Activated T-helper 17 cell treated with anti-CD3 and anti-CD28 coated beads, Interleukin-2, amount 50 U/mL, for 72 hours (primary cell): ENCODE data around the gene CCSAP. TPM values are rescaled to one million over a fixed set of nuclear protein-coding genes. Genes with fewer than 3 reads are reported as not detected.

Experiments used
- ATAC-seq: fragments of 150-1000 bp; cut with Tn5 transposase; replicated peaks from 2 replicates; pipeline ENCODE4 v1.10.0; 2021; ENCODE audit warnings: mild to moderate bottlenecking, moderate library complexity
- H3K27ac Mint-ChIP-seq: one replicate; pipeline ENCODE4 v1.8.0; 2022; ENCODE audit warnings: mixed read lengths
- H3K27me3 Mint-ChIP-seq: one replicate; pipeline ENCODE4 v1.8.0; 2022; ENCODE audit warnings: mixed read lengths
- H3K36me3 Mint-ChIP-seq: one replicate; pipeline ENCODE4 v1.8.0; 2022; ENCODE audit warnings: low read depth, mild to moderate bottlenecking, mixed read lengths
- H3K4me1 Mint-ChIP-seq: one replicate; pipeline ENCODE4 v1.8.0; 2022; ENCODE audit warnings: mixed read lengths
- H3K4me3 Mint-ChIP-seq: one replicate; pipeline ENCODE4 v1.8.0; 2022; ENCODE audit warnings: mild to moderate bottlenecking, mixed read lengths
- H3K9me3 Mint-ChIP-seq: one replicate; pipeline ENCODE4 v1.8.0; 2022; ENCODE audit warnings: mixed read lengths
- total RNA-seq, 2 donors: library from RNA; stranded (reverse); gene quantifications; one replicate each; pipeline ENCODE4 v1.2.3, GENCODE V29; 2022

CCSAP gene
- total RNA-seq, 2 donors from 2014 or later: 10.1 to 32.7 TPM

- no peaks in the 10 kb centered on the region for H3K4me1 Mint-ChIP-seq
- H3K36me3 Mint-ChIP-seq: no peaks in the 10 kb centered on the region
- peaks cover 9% of the 10 kb centered on the region for H3K27me3 Mint-ChIP-seq
- no peak for ATAC-seq
- no peaks in the 10 kb centered on the region for H3K9me3 Mint-ChIP-seq
- no peak overlapping the region for H3K4me3 Mint-ChIP-seq
- no peak overlapping the region for H3K27ac Mint-ChIP-seq
These were observed 31.6 kb upstream of the CCSAP start for GRCh38 chr1:229374485-229374884.

DNA sequence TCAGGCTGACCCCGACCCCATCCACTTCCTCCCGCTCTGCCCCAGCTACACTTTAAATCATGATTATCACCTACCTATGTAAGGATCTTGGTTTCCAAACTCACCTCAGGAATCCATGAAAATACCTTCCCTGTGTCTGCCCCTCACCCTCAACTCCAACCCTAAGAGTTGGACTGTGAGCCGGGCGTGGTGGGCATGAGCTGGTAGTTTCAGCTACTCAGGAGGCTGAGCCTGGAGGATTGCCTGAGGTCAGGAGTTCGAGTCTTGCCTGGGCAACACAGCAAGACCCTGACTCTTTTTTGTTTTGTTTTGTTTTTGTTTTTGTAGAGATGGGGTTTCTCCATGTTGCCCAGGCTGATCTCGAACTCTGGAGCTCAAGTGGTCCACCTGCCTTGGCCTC lies 30.5 kb upstream of the CCSAP start:
- Mint-ChIP-seq H3K9me3 (no peaks in the 10 kb centered on the region), H3K4me3 (no peak overlapping the region), H3K4me1 (no peaks in the 10 kb centered on the region), H3K27me3 (peaks cover 9% of the 10 kb centered on the region), H3K36me3 (no peaks in the 10 kb centered on the region), H3K27ac (no peak overlapping the region)
- no peak for ATAC-seq

DNA sequence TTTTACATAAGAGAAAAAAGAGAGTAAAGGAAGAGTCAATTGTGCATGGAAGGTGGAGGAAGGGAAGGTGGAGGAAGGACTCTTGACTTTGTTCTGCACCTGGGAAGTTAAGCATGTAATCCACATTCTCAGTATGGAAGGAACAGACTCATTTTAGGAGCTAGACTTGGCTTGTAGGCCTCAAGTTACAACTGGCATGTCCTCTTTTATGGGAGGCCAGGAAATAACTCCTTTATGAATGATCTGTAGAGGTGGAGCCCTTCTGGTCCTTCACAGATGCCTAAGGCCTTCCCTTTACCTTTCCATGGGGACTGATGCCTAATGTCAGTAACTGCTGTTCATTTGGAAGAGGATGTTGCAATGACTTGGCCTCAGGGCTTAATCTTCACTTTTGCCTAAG lies 29.4 kb upstream of the CCSAP start:
- H3K27ac Mint-ChIP-seq: no peak overlapping the region
- H3K9me3 Mint-ChIP-seq: no peaks in the 10 kb centered on the region
- no peaks in the 10 kb centered on the region for H3K4me1 Mint-ChIP-seq
- no peak for ATAC-seq
- peaks cover 9% of the 10 kb centered on the region for H3K27me3 Mint-ChIP-seq
- no peaks in the 10 kb centered on the region for H3K36me3 Mint-ChIP-seq
- no peak overlapping the region for H3K4me3 Mint-ChIP-seq

GRCh38 chr1:229371624-229372023 lies 28.8 kb upstream of the CCSAP start:
- no peak for ATAC-seq
- Mint-ChIP-seq H3K4me3 (no peak overlapping the region), H3K36me3 (no peaks in the 10 kb centered on the region), H3K27me3 (peaks cover 9% of the 10 kb centered on the region), H3K27ac (no peak overlapping the region), H3K4me1 (no peaks in the 10 kb centered on the region), H3K9me3 (no peaks in the 10 kb centered on the region)

GRCh38 chr1:229370601-229371021 lies 27.8 kb upstream of the CCSAP start:
- Mint-ChIP-seq H3K36me3 (no peaks in the 10 kb centered on the region), H3K27me3 (peaks cover 5% of the 10 kb centered on the region), H3K27ac (no peak overlapping the region), H3K4me3 (no peak overlapping the region), H3K4me1 (no peaks in the 10 kb centered on the region), H3K9me3 (no peaks in the 10 kb centered on the region)
- no peak for ATAC-seq

DNA sequence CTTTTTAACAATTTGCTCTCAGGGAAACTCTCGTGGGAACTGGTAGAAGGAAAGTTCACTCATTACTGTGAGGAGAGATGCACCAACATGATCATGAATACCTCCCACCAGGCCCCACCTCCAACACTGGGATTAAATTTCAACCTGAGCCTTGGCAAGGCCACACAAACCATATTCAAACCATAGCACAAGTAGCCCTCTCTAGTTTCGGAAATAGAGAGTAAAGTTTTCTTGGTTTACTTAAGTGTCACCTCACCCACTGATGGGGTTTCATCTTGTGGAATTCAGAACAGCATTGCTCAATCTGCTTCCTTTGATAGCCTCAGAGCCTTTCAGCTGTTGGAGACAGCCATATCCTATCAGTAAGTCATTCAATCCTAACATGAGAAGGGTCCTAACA lies 25.5 kb upstream of the CCSAP start:
- no peak for ATAC-seq
- no peaks in the 10 kb centered on the region for H3K4me1 Mint-ChIP-seq
- H3K36me3 Mint-ChIP-seq: no peaks in the 10 kb centered on the region
- H3K9me3 Mint-ChIP-seq: no peaks in the 10 kb centered on the region
- peaks cover 16% of the 10 kb centered on the region for H3K27me3 Mint-ChIP-seq
- no peak overlapping the region for H3K4me3 Mint-ChIP-seq
- H3K27ac Mint-ChIP-seq: no peak overlapping the region

DNA sequence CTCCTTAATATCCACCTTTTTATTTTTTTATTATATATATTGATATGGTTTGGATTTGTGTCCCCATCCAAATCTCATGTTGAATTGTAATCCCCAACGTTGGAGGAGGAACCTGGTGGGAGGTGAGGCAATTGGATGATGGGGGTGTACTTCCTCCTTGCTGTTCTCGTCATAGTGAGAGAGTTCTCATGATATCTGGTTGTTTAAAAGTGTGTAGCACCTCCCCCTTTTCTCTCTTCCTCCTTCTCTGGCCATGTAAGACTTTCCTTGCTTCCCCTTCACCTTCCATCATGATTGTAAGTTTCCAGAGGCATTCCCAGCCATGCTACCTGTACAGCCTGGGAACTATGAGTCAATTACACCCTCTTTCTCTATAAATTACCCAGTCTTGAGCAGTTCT lies 22.7 kb upstream of the CCSAP start:
- H3K36me3 Mint-ChIP-seq: no peaks in the 10 kb centered on the region
- no peak overlapping the region for H3K27ac Mint-ChIP-seq
- no peak for ATAC-seq
- H3K4me1 Mint-ChIP-seq: no peaks in the 10 kb centered on the region
- H3K27me3 Mint-ChIP-seq: peaks cover 15% of the 10 kb centered on the region
- no peaks in the 10 kb centered on the region for H3K9me3 Mint-ChIP-seq
- H3K4me3 Mint-ChIP-seq: no peak overlapping the region

- H3K9me3 Mint-ChIP-seq: no peaks in the 10 kb centered on the region
- no peak overlapping the region for H3K27ac Mint-ChIP-seq
- H3K4me3 Mint-ChIP-seq: no peak overlapping the region
- no peaks in the 10 kb centered on the region for H3K36me3 Mint-ChIP-seq
- peaks cover 23% of the 10 kb centered on the region for H3K27me3 Mint-ChIP-seq
- ATAC-seq: no peak
- H3K4me1 Mint-ChIP-seq: no peaks in the 10 kb centered on the region
These were observed 21.6 kb upstream of the CCSAP start for GRCh38 chr1:229364207-229365065.

DNA sequence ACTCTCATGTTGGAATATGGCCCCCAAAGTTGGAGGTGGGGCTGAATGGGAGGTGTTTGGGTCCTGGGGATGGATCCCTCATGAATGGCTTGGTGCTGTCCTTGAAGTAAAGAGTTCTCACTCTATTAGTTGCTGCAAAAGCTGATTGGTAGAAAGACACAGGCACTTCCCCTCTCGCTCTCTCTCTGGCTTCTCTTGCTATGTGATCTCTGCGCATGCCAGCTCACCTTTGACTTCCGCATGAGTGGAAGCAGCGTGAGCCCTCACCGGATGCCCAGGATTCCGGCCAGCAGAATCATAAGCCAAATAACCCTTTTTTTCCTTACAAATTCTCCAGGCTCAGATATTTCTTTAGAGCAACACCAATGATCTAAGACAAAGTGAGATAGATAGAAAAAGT lies 20.9 kb upstream of the CCSAP start:
- Mint-ChIP-seq H3K36me3 (no peaks in the 10 kb centered on the region), H3K4me1 (no peaks in the 10 kb centered on the region), H3K9me3 (no peaks in the 10 kb centered on the region), H3K27ac (no peak overlapping the region), H3K27me3 (peaks cover 23% of the 10 kb centered on the region), H3K4me3 (no peak overlapping the region)
- ATAC-seq: no peak

DNA sequence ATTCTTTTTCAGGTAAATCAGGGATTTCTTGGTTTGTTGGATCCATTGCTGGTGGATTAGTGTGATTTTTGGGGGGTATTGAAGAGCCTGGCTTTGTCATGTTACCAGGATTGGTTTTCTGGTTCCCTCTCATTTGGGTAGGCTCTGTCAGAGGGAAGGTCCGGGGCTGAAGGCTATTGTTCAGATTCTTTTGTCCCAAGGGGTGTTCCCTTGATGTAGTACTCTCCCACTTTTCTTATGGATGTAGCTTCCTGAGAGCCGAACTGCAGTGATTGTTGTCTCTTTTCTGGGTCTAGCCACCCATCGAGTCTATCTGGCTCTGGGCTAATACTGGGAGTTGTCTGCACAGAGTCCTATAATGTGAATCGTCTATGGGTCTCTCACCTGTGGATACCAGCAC lies 17.6 kb upstream of the CCSAP start:
- Mint-ChIP-seq H3K4me3 (no peak overlapping the region), H3K4me1 (no peaks in the 10 kb centered on the region), H3K27ac (no peak overlapping the region), H3K36me3 (no peaks in the 10 kb centered on the region), H3K27me3 (peaks cover 32% of the 10 kb centered on the region), H3K9me3 (no peaks in the 10 kb centered on the region)
- no peak for ATAC-seq

DNA sequence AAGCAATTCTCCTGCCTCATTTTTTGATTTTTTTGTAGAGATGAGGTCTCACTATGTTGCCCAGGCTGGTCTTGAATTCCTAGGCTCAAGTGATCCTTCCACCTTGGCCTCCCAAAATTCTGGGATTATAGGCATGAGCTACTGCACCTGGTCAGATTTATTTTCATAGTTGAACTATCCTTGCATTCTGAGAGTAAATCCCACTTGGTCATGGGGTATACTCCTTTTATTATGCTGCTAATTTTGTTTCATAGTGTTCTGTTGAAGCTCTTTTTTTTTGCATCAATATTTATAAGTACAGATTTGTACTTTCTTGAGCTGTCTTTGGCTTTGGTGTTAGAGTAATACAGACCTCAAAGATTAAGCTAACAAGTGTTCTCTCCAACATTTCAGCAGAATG lies 12.8 kb upstream of the CCSAP start:
- H3K4me1 Mint-ChIP-seq: no peaks in the 10 kb centered on the region
- no peaks in the 10 kb centered on the region for H3K9me3 Mint-ChIP-seq
- H3K27me3 Mint-ChIP-seq: peaks cover 23% of the 10 kb centered on the region
- no peaks in the 10 kb centered on the region for H3K36me3 Mint-ChIP-seq
- H3K4me3 Mint-ChIP-seq: no peak overlapping the region
- ATAC-seq: no peak
- H3K27ac Mint-ChIP-seq: no peak overlapping the region

- Mint-ChIP-seq H3K4me3 (no peak overlapping the region), H3K27ac (no peak overlapping the region), H3K36me3 (no peaks in the 10 kb centered on the region), H3K9me3 (no peaks in the 10 kb centered on the region), H3K4me1 (no peaks in the 10 kb centered on the region), H3K27me3 (peaks cover 14% of the 10 kb centered on the region)
- ATAC-seq: no peak
These were observed 11.4 kb upstream of the CCSAP start for GRCh38 chr1:229354226-229354625.

DNA sequence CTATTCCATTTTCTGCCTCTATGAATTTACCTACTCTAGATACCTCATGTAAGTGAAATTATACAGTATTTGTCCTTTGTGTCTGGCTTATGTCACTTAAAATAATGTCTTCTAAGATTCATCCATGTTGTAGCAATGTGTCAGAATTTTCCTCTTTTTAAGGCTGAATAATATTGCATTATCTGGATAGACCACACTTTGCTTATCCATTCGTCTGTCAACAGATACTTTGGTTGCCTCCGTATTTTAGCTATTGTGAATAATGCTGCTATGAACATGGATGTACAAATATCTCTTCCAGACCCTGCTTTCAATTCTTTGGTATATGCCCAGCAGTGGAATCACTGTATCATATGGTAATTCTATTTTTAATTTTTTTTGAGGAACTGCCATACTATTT lies 10.1 kb upstream of the CCSAP start:
- no peak for ATAC-seq
- Mint-ChIP-seq H3K9me3 (no peaks in the 10 kb centered on the region), H3K27me3 (peaks cover 10% of the 10 kb centered on the region), H3K4me3 (no peak overlapping the region), H3K4me1 (no peaks in the 10 kb centered on the region), H3K27ac (no peak overlapping the region), H3K36me3 (no peaks in the 10 kb centered on the region)

DNA sequence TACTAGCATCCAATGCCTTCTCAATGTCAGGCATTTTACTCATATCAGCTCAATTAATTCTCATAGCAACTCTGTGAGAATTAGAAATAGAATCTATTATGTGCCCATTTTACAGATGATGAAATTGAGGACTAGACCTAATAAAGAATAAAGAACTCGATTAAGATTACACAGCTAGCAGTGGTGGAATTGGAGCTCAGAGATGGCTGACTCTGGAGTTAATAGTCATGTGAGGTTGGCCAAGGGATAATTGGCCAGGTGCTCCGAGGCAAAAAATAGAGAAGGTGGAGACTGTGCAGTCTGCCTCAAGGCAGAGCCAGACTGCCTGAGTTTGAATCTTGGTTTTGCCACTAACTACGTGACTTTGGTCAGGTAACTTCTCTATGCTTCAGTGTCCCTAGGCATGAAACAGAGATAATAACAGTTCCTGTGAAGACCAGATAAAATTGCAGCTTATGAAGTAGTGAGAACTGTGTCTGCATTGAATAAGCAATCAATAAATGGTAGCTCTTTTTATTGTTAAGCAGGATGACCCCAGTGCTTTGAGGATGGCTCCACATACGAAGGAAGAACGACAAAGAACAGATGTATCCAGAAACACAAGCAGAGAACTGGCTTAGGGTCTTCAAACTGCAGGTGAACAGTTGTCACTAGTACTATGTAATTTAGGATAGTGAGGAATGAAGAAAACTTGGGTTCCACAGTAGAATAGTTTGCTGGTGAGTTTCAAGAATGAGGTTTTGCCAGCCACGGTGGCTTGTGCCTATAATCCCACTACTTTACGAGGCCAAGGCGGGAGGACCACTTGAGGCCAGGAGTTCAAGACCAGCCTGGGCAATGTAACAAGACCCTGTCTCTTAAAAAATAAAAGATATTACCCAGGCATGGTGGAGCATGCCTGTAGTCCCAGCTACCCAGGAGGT lies 6.9 kb upstream of the CCSAP start:
- H3K27me3 Mint-ChIP-seq: peaks cover 13% of the 10 kb centered on the region
- H3K27ac Mint-ChIP-seq: no peak overlapping the region
- H3K36me3 Mint-ChIP-seq: no peaks in the 10 kb centered on the region
- H3K4me3 Mint-ChIP-seq: no peak overlapping the region
- ATAC-seq: no peak
- no peaks in the 10 kb centered on the region for H3K4me1 Mint-ChIP-seq
- no peaks in the 10 kb centered on the region for H3K9me3 Mint-ChIP-seq

GRCh38 chr1:229347528-229347927 lies 4.7 kb upstream of the CCSAP start:
- ATAC-seq: no peak
- Mint-ChIP-seq H3K9me3 (no peaks in the 10 kb centered on the region), H3K27ac (no peak overlapping the region), H3K36me3 (no peaks in the 10 kb centered on the region), H3K4me1 (peaks cover 6% of the 10 kb centered on the region), H3K27me3 (peaks cover 9% of the 10 kb centered on the region), H3K4me3 (no peak overlapping the region)
